Breast epithelium (tissue), 3 donors: ENCODE results near the gene CERS3.

Experiments used
- CTCF ChIP-seq, 3 donors: fragments of 450-650 bp; IDR thresholded peaks; one replicate each; pipeline ENCODE4 v1.5.1; 2016 to 2017; ENCODE audit warnings: antibody characterized with exemption in 3 of 3, mild to moderate bottlenecking in 3 of 3, moderate library complexity in 3 of 3
- POLR2A ChIP-seq: fragments of 450-650 bp; IDR thresholded peaks from one replicate; pipeline ENCODE4 v1.6.1; 2016; ENCODE audit warnings: antibody characterized with exemption, mild to moderate bottlenecking, moderate library complexity

GRCh38 chr15:100373942-100374341, 154.8 kb downstream of the CERS3 start:
- TF ChIP-seq CTCF (IDR thresholded peaks at IDR 0.05) (no peak), POLR2A (no peak)
